HG03342 (cell line): ENCODE data around the gene SMIM3.
"Not testable (repeated sequence)": the region's sequence is repeated elsewhere in the genome, so short reads cannot be mapped to it uniquely, and the experiment has no call there.

ENCODE experiments used
- ATAC-seq: cut with Tn5 transposase; IDR thresholded peaks from one replicate; pipeline ENCODE4 v1.9.1; 2021; ENCODE audit warnings: mild to moderate bottlenecking, moderate library complexity; ENCODE audit not compliant: unreplicated experiment

SMIM3 gene

GRCh38 chr5:150793423-150793888, 14.9 kb downstream of the SMIM3 start:
- not testable (repeated sequence) for ATAC-seq

GRCh38 chr5:150794927-150795326, 16.4 kb downstream of the SMIM3 start:
- ATAC-seq, result no peak

- no peak for ATAC-seq
These were observed 18.8 kb downstream of the SMIM3 start for GRCh38 chr5:150797384-150797783.

- ATAC-seq, result no peak
These were observed 22.8 kb downstream of the SMIM3 start for GRCh38 chr5:150801117-150801927.

GRCh38 chr5:150804388-150804787, 25.8 kb downstream of the SMIM3 start:
- no peak for ATAC-seq

- ATAC-seq, result no peak
These were observed 30.8 kb downstream of the SMIM3 start for GRCh38 chr5:150809363-150809762.

- no peak for ATAC-seq
These were observed 36.5 kb downstream of the SMIM3 start for GRCh38 chr5:150815010-150815409.

- ATAC-seq, result no peak
These were observed 38.4 kb downstream of the SMIM3 start for GRCh38 chr5:150816946-150817345.

- no peak for ATAC-seq
These were observed 51.2 kb downstream of the SMIM3 start for GRCh38 chr5:150829744-150830143.

GRCh38 chr5:150831821-150832220, 53.3 kb downstream of the SMIM3 start:
- ATAC-seq, result not testable (repeated sequence)

GRCh38 chr5:150836064-150836463, 57.5 kb downstream of the SMIM3 start:
- ATAC-seq, result no peak

- no peak for ATAC-seq
These were observed 58.1 kb downstream of the SMIM3 start for GRCh38 chr5:150836703-150837102.

GRCh38 chr5:150845185-150845859, 66.8 kb downstream of the SMIM3 start:
- not testable (repeated sequence) for ATAC-seq

GRCh38 chr5:150846308-150846653, 67.7 kb downstream of the SMIM3 start, which contains the start of gene IRGM:
TSS of gene IRGM (plus strand) at chr5:150846521. CDS start at chr5:150848124, 1,603 bp downstream.
- not testable (repeated sequence) for ATAC-seq
